Forelimb muscle (tissue), 1 donor: ENCODE measurements around the gene ALK. TPM values are rescaled to one million over a fixed set of nuclear protein-coding genes. Genes with fewer than 3 reads are reported as not detected.
"Not testable (repeated sequence)": the region's sequence is repeated elsewhere in the genome, so short reads cannot be mapped to it uniquely, and the experiment has no call there.

Experiments used
- DNase-seq: peaks from one replicate; pipeline ENCODE4 v3.0.0-alpha.2; 2013; ENCODE audit warnings: low read depth
- polyA plus RNA-seq: library from polyadenylated mRNA; unstranded; fragments of 120-200 nt; gene quantifications from one replicate; pipeline ENCODE4 v1.2.1, GENCODE V29; 2013; ENCODE audit not compliant: insufficient read length

The ALK gene
- polyA plus RNA-seq, 1 donor = 0.03 TPM

- no peak for DNase-seq
Observed at GRCh38 chr2:29250977-29251376, 670.4 kb downstream of the ALK start.

GRCh38 chr2:29249666-29250253 lies 671.6 kb downstream of the ALK start:
- no peak for DNase-seq

- no peak for DNase-seq
Observed at GRCh38 chr2:29247336-29247914, 674.0 kb downstream of the ALK start.

- DNase-seq = no peak
Observed at GRCh38 chr2:29246383-29247300, 674.7 kb downstream of the ALK start.

- no peak for DNase-seq
Observed at GRCh38 chr2:29245742-29246382, 675.5 kb downstream of the ALK start.

- not testable (repeated sequence) for DNase-seq
Observed at GRCh38 chr2:29245035-29245741, 676.2 kb downstream of the ALK start.

GRCh38 chr2:29242621-29243375 lies 678.6 kb downstream of the ALK start:
- no peak for DNase-seq

GRCh38 chr2:29241955-29242565 lies 679.3 kb downstream of the ALK start:
- no peak for DNase-seq

GRCh38 chr2:29241341-29241740 lies 680.0 kb downstream of the ALK start:
- no peak for DNase-seq

- DNase-seq = no peak
Observed at GRCh38 chr2:29240601-29241000, 680.8 kb downstream of the ALK start.

GRCh38 chr2:29239209-29239960 lies 682.0 kb downstream of the ALK start:
- DNase-seq = no peak

- no peak for DNase-seq
Observed at GRCh38 chr2:29238497-29238896, 682.9 kb downstream of the ALK start.

- DNase-seq = no peak
Observed at GRCh38 chr2:29236074-29236473, 685.3 kb downstream of the ALK start.

GRCh38 chr2:29235411-29235810 lies 686.0 kb downstream of the ALK start:
- DNase-seq = no peak

GRCh38 chr2:29233428-29233827 lies 688.0 kb downstream of the ALK start:
- DNase-seq = no peak

GRCh38 chr2:29232041-29232440 lies 689.3 kb downstream of the ALK start:
- DNase-seq = no peak

GRCh38 chr2:29229640-29230039 lies 691.7 kb downstream of the ALK start:
- DNase-seq = no peak

GRCh38 chr2:29228947-29229346 lies 692.4 kb downstream of the ALK start:
- no peak for DNase-seq

- DNase-seq = no peak
Observed at GRCh38 chr2:29227935-29228675, 693.3 kb downstream of the ALK start.
